22Rv1 (cell line): ENCODE measurements around the gene MUC22.

Experiments
- ZFX ChIP-seq: fragments of 450-650 bp; IDR thresholded peaks from 2 replicates; pipeline ENCODE4 v1.6.1; 2017; ENCODE audit warnings: antibody characterized with exemption, borderline replicate concordance
- TF ChIP-seq, protein P1 (sequence below): fragments of 450-650 bp; IDR thresholded peaks from 2 replicates; pipeline ENCODE4 v1.5.1; 2017; ENCODE audit warnings: mild to moderate bottlenecking

DNA sequence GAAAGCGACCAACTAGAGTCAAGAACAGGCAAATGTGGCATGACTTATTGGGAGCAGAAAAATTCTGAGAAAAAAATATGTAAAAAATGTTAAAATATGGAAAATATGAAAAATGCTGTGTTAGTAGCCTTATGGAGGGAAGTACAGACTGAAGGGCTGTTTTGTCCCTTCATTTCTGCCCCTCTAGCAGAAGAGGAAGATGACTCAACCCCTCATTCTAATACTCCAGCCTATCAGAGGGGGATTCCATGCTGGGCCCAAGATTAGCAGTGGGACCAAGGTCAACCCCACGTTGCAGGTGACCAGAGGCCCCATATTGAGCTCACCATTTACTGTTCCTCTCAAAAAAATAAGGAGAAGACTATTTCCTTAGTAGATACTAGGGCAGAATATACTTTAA lies 18.4 kb upstream of the MUC22 start:
- TF ChIP-seq, protein P1, sequence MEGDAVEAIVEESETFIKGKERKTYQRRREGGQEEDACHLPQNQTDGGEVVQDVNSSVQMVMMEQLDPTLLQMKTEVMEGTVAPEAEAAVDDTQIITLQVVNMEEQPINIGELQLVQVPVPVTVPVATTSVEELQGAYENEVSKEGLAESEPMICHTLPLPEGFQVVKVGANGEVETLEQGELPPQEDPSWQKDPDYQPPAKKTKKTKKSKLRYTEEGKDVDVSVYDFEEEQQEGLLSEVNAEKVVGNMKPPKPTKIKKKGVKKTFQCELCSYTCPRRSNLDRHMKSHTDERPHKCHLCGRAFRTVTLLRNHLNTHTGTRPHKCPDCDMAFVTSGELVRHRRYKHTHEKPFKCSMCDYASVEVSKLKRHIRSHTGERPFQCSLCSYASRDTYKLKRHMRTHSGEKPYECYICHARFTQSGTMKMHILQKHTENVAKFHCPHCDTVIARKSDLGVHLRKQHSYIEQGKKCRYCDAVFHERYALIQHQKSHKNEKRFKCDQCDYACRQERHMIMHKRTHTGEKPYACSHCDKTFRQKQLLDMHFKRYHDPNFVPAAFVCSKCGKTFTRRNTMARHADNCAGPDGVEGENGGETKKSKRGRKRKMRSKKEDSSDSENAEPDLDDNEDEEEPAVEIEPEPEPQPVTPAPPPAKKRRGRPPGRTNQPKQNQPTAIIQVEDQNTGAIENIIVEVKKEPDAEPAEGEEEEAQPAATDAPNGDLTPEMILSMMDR: no peak
- TF ChIP-seq ZFX: no peak
